H9 (cell line): Measurements from ENCODE around the gene GPR135. TPM values are rescaled to one million over a fixed set of nuclear protein-coding genes. Genes with fewer than 3 reads are reported as not detected.

Experiments used
- DNase-seq: peaks from one replicate; pipeline ENCODE4 v3.0.0-alpha.2; 2017
- H2AFZ ChIP-seq: one replicate; pipeline ENCODE4 v1.6.1; 2013; ENCODE audit warnings: mild to moderate bottlenecking, low read length, control low read depth, moderate library complexity
- H2AK5ac ChIP-seq: 2 replicates; pipeline ENCODE4 v1.6.1; 2013; ENCODE audit warnings: low read length, control low read depth, mixed read lengths; ENCODE audit not compliant: insufficient read length
- H2BK120ac ChIP-seq: one replicate; pipeline ENCODE4 v1.6.1; 2013; ENCODE audit warnings: low read depth, mild to moderate bottlenecking, low read length, control low read depth, inconsistent platforms; ENCODE audit not compliant: poor library complexity, severe bottlenecking
- H2BK12ac ChIP-seq: 2 replicates; pipeline ENCODE4 v1.6.1; 2013; ENCODE audit warnings: low read length, control low read depth, mixed read lengths, low read depth; ENCODE audit not compliant: insufficient read length
- H2BK15ac ChIP-seq: 2 replicates; pipeline ENCODE4 v1.6.1; 2013; ENCODE audit warnings: low read depth, low read length, control low read depth
- H2BK20ac ChIP-seq: one replicate; pipeline ENCODE4 v1.6.1; 2013; ENCODE audit warnings: low read depth, mild to moderate bottlenecking, low read length, control low read depth, inconsistent platforms; ENCODE audit not compliant: poor library complexity, severe bottlenecking
- H2BK5ac ChIP-seq: 2 replicates; pipeline ENCODE4 v1.6.1; 2013; ENCODE audit warnings: low read length, control low read depth, mixed read lengths; ENCODE audit not compliant: insufficient read length
- H3K14ac ChIP-seq: 2 replicates; pipeline ENCODE4 v1.6.1; 2013; ENCODE audit warnings: low read length, control low read depth; ENCODE audit not compliant: insufficient read depth
- H3K18ac ChIP-seq: 2 replicates; pipeline ENCODE4 v1.6.1; 2013; ENCODE audit warnings: low read depth, mild to moderate bottlenecking, mixed read lengths, low read length, control low read depth; ENCODE audit not compliant: insufficient read length
- H3K23ac ChIP-seq: 2 replicates; pipeline ENCODE4 v1.6.1; 2013; ENCODE audit warnings: low read length, control low read depth, mixed read lengths, low read depth; ENCODE audit not compliant: insufficient read length
- H3K23me2 ChIP-seq: 2 replicates; pipeline ENCODE4 v1.6.1; 2013; ENCODE audit warnings: low read depth, mild to moderate bottlenecking, mixed read lengths, low read length, control low read depth; ENCODE audit not compliant: insufficient read length, poor library complexity, severe bottlenecking
- H3K27ac ChIP-seq: 2 replicates; pipeline ENCODE4 v1.5.1; 2013; ENCODE audit warnings: low read length, control low read depth, mixed read lengths, low read depth; ENCODE audit not compliant: insufficient read length
- H3K27me3 ChIP-seq: 2 replicates; pipeline ENCODE4 v1.6.1; 2013; ENCODE audit warnings: low read length, control low read depth, inconsistent platforms; ENCODE audit not compliant: insufficient read depth
- H3K4ac ChIP-seq: 2 replicates; pipeline ENCODE4 v1.6.1; 2013; ENCODE audit warnings: low read depth, mild to moderate bottlenecking, control low read depth, inconsistent platforms, low read length, moderate library complexity
- H3K4me1 ChIP-seq: 2 replicates; pipeline ENCODE4 v1.6.1; 2013; ENCODE audit warnings: low read length, control low read depth, inconsistent platforms; ENCODE audit not compliant: insufficient read depth
- H3K4me2 ChIP-seq: 2 replicates; pipeline ENCODE4 v1.6.1; 2013; ENCODE audit warnings: low read length, control low read depth, mixed read lengths; ENCODE audit not compliant: insufficient read length, insufficient read depth
- H3K56ac ChIP-seq: 2 replicates; pipeline ENCODE4 v1.6.1; 2013; ENCODE audit warnings: low read depth, mild to moderate bottlenecking, mixed read lengths, low read length, control low read depth; ENCODE audit not compliant: insufficient read length
- H3K79me1 ChIP-seq: 2 replicates; pipeline ENCODE4 v1.6.1; 2013; ENCODE audit warnings: low read depth, mild to moderate bottlenecking, moderate library complexity, low read length, control low read depth, inconsistent platforms; ENCODE audit not compliant: insufficient read depth, poor library complexity, severe bottlenecking
- H3K79me2 ChIP-seq: 2 replicates; pipeline ENCODE4 v1.6.1; 2013; ENCODE audit warnings: low read length, control low read depth, inconsistent platforms; ENCODE audit not compliant: insufficient read depth
- H3K9ac ChIP-seq: 2 replicates; pipeline ENCODE4 v1.6.1; 2013; ENCODE audit warnings: low read length, control low read depth, mixed read lengths; ENCODE audit not compliant: insufficient read length; ENCODE audit errors: extremely low read depth
- H3K9me3 ChIP-seq: one replicate; pipeline ENCODE4 v1.6.1; 2013; ENCODE audit warnings: low read depth, low read length, inconsistent platforms; ENCODE audit not compliant: control insufficient read depth
- H3T11ph ChIP-seq: one replicate; pipeline ENCODE4 v1.6.1; 2013; ENCODE audit warnings: mild to moderate bottlenecking, low read length, control low read depth, inconsistent platforms
- H4K20me1 ChIP-seq: one replicate; pipeline ENCODE4 v1.6.1; 2013; ENCODE audit not compliant: control insufficient read depth, insufficient read length, insufficient read depth
- H4K5ac ChIP-seq: 2 replicates; pipeline ENCODE4 v1.6.1; 2013; ENCODE audit warnings: low read depth, mild to moderate bottlenecking, mixed read lengths, low read length, control low read depth; ENCODE audit not compliant: insufficient read length
- H4K8ac ChIP-seq: replicated peaks from 2 replicates; pipeline ENCODE4 v1.6.1; 2013; ENCODE audit warnings: low read length, control low read depth, mixed read lengths, low read depth; ENCODE audit not compliant: insufficient read length
- H4K91ac ChIP-seq: 2 replicates; pipeline ENCODE4 v1.6.1; 2013; ENCODE audit warnings: low read depth, mild to moderate bottlenecking, moderate library complexity, mixed read lengths, low read length, control low read depth; ENCODE audit not compliant: insufficient read length
- H3K27ac Mint-ChIP-seq, 3 experiments: 2 replicates in 2 of 3; 3 replicates in 1 of 3; pipeline ENCODE4 v1.8.0; 2020 to 2021; ENCODE audit warnings: mixed read lengths in 3 of 3, mild to moderate bottlenecking in 1 of 3, moderate library complexity in 1 of 3
- H3K27me3 Mint-ChIP-seq: 2 replicates; pipeline ENCODE4 v1.8.0; 2021; ENCODE audit warnings: low read depth, mild to moderate bottlenecking, moderate library complexity, mixed read lengths
- H3K36me3 Mint-ChIP-seq, 3 experiments: 2 replicates in 2 of 3; 3 replicates in 1 of 3; pipeline ENCODE4 v1.8.0; 2020 to 2021; ENCODE audit warnings: low read depth in 3 of 3, mixed read lengths in 3 of 3; ENCODE audit not compliant: insufficient read depth in 1 of 3
- H3K4me1 Mint-ChIP-seq, 2 experiments: 2 replicates each; pipeline ENCODE4 v1.8.0; 2020; ENCODE audit warnings: mixed read lengths in 2 of 2
- H3K4me3 Mint-ChIP-seq, 2 experiments: 2 replicates in 1 of 2; 3 replicates in 1 of 2; pipeline ENCODE4 v1.8.0; 2020 to 2021; ENCODE audit warnings: mild to moderate bottlenecking in 2 of 2, mixed read lengths in 2 of 2, moderate library complexity in 1 of 2
- H3K9me3 Mint-ChIP-seq, 2 experiments: 2 replicates in 1 of 2; 3 replicates in 1 of 2; pipeline ENCODE4 v1.8.0; 2020; ENCODE audit warnings: mild to moderate bottlenecking in 2 of 2, mixed read lengths in 2 of 2, moderate library complexity in 1 of 2
- WGBS: extraction: QIAGEN DNeasy Blood & Tissue Kit; methylation state at CpG from one replicate; pipeline ENCODE4 v1.1.7; 2013; ENCODE audit warnings: missing lambda C conversion rate, low lambda C conversion rate, mixed read lengths; ENCODE audit not compliant: insufficient read length; ENCODE audit errors: extremely low coverage; 5-methylcytosine and 5-hydroxymethylcytosine counted together
- total RNA-seq: library from RNA; stranded (reverse); gene quantifications from 2 replicates; pipeline ENCODE4 v1.2.1, GENCODE V29; 2021
- TF ChIP-seq, protein P1 (sequence below): fragments of 200-600 bp; sonication (generic); conservative IDR thresholded peaks from 3 replicates; pipeline ENCODE4 v1.8.0; 2021; ENCODE audit warnings: antibody characterized with exemption, mild to moderate bottlenecking

GPR135 gene
- total RNA-seq, 1 experiment from 2014 or later, result 1.9 TPM

DNA sequence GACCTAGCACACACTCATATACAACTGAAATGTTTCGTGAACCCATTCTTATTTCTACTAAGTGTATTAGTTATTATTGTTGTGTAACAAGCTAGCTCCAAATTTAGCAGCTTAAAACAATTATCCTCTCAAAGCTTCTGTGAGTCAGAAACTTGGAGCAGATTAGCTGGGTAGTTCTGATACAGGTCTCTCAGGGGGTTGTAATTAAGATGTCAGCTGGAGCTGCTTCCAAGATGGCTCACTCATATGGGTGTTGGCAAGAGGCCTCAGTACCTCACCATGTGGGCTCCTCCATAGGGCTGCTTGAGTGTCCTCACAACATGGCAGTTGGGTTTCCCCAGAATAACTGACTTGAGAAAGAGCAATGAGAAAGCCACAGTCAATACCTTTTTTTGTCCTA lies 9.8 kb downstream of the GPR135 start:
- no peak overlapping the region for H3K4me3 Mint-ChIP-seq
- no CpG with 5 or more reads among the region's 1 CpG for WGBS

More for the DNA sequence above, 9.8 kb downstream of the GPR135 start:
- H2BK12ac ChIP-seq, result no peak overlapping the region
- H3K27ac ChIP-seq, result no peak overlapping the region
- no peaks in the 10 kb centered on the region for H3K23me2 ChIP-seq
- no peak overlapping the region for H4K5ac ChIP-seq
- peaks cover 0 to 6% of the 10 kb centered on the region in 2 experiments; a peak in 2 of 4 replicates for H3K4me1 Mint-ChIP-seq
- no peak overlapping the region for H3K56ac ChIP-seq
- no peaks in the 10 kb centered on the region for H3K9me3 ChIP-seq
- no peak overlapping the region for H3T11ph ChIP-seq
- H2BK15ac ChIP-seq, result no peak overlapping the region
- no peak overlapping the region for H2BK120ac ChIP-seq
- no peaks in the 10 kb centered on the region for H3K4me1 ChIP-seq
- H4K20me1 ChIP-seq, result no peaks in the 10 kb centered on the region
- no peaks in the 10 kb centered on the region; a peak in 1 of 5 replicates for H3K9me3 Mint-ChIP-seq
- H3K27ac Mint-ChIP-seq, result no peak overlapping the region
- H2AK5ac ChIP-seq, result no peak overlapping the region
- no peaks in the 10 kb centered on the region for H3K79me2 ChIP-seq
- no peak for DNase-seq
- H4K8ac ChIP-seq, result no peak overlapping the region
- no peaks in the 10 kb centered on the region for H3K27me3 ChIP-seq
- no peak overlapping the region for H4K91ac ChIP-seq
- no peak overlapping the region for H3K18ac ChIP-seq
- no peaks in the 10 kb centered on the region; the same call in 1 of the 2 replicates for H3K27me3 Mint-ChIP-seq
- no peak overlapping the region for H2AFZ ChIP-seq
- no peak overlapping the region for H3K14ac ChIP-seq
- TF ChIP-seq, protein P1, sequence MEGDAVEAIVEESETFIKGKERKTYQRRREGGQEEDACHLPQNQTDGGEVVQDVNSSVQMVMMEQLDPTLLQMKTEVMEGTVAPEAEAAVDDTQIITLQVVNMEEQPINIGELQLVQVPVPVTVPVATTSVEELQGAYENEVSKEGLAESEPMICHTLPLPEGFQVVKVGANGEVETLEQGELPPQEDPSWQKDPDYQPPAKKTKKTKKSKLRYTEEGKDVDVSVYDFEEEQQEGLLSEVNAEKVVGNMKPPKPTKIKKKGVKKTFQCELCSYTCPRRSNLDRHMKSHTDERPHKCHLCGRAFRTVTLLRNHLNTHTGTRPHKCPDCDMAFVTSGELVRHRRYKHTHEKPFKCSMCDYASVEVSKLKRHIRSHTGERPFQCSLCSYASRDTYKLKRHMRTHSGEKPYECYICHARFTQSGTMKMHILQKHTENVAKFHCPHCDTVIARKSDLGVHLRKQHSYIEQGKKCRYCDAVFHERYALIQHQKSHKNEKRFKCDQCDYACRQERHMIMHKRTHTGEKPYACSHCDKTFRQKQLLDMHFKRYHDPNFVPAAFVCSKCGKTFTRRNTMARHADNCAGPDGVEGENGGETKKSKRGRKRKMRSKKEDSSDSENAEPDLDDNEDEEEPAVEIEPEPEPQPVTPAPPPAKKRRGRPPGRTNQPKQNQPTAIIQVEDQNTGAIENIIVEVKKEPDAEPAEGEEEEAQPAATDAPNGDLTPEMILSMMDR, result no peak
- no peak overlapping the region for H3K23ac ChIP-seq
- peaks cover 3 to 11% (median 9%) of the 10 kb centered on the region in 3 experiments; a peak in 5 of 7 replicates for H3K36me3 Mint-ChIP-seq
- H3K9ac ChIP-seq, result no peak overlapping the region
- H2BK20ac ChIP-seq, result no peak overlapping the region
- H3K4ac ChIP-seq, result no peak overlapping the region
- H2BK5ac ChIP-seq, result no peak overlapping the region
- no peaks in the 10 kb centered on the region for H3K79me1 ChIP-seq
- no peak overlapping the region for H3K4me2 ChIP-seq
